Activated CD4-positive, alpha-beta T cell treated with anti-CD3 and anti-CD28 coated beads, Interleukin-2, amount 10 ng/mL, durations not matched to agents 24 days and 14 days (primary cell): Measurements from ENCODE around the gene ASB4. TPM values are rescaled to one million over a fixed set of nuclear protein-coding genes. Genes with fewer than 3 reads are reported as not detected.
"Not testable (repeated sequence)": the region's sequence is repeated elsewhere in the genome, so short reads cannot be mapped to it uniquely, and the experiment has no call there.

Experiments
- DNase-seq: peaks from one replicate; pipeline ENCODE4 v3.0.0; 2022
- H3K27ac Mint-ChIP-seq: one replicate; pipeline ENCODE4 v1.8.0; 2022; ENCODE audit warnings: mild to moderate bottlenecking, mixed read lengths
- H3K27me3 Mint-ChIP-seq: one replicate; pipeline ENCODE4 v1.8.0; 2022; ENCODE audit warnings: mixed read lengths
- H3K36me3 Mint-ChIP-seq: one replicate; pipeline ENCODE4 v1.8.0; 2022; ENCODE audit warnings: low read depth, mild to moderate bottlenecking, mixed read lengths
- H3K4me1 Mint-ChIP-seq: one replicate; pipeline ENCODE4 v1.8.0; 2021; ENCODE audit warnings: mixed read lengths
- H3K4me3 Mint-ChIP-seq: one replicate; pipeline ENCODE4 v1.8.0; 2022; ENCODE audit warnings: mild to moderate bottlenecking, moderate library complexity, mixed read lengths
- H3K9me3 Mint-ChIP-seq: one replicate; pipeline ENCODE4 v1.8.0; 2021; ENCODE audit warnings: mixed read lengths
- intact Hi-C: fragments of 100-400 bp; cut with micrococcal nuclease; formaldehyde crosslinking; loops from one replicate; pipeline ENCODE4 v1.15.1; 2023
- total RNA-seq: library from RNA; stranded (reverse); gene quantifications from 2 replicates; pipeline ENCODE4 v1.2.3, GENCODE V29; 2022

The ASB4 gene
- total RNA-seq: not detected in 2 replicates

- DNase-seq: peak; percentile 10
- H3K9me3 Mint-ChIP-seq: no peaks in the 10 kb centered on the region
- peaks cover 13% of the 10 kb centered on the region for H3K27me3 Mint-ChIP-seq
- no peak within 1 kb of the TSS for H3K27ac Mint-ChIP-seq
- no peak within 1 kb of the TSS for H3K4me3 Mint-ChIP-seq
- intact Hi-C loops: no loop called here
- H3K4me1 Mint-ChIP-seq: no peaks in the 10 kb centered on the region
- no peaks in the 10 kb centered on the region for H3K36me3 Mint-ChIP-seq
These were observed at the start of gene ASB4 for GRCh38 chr7:95485391-95486123. ASB4 (plus strand) TSS chr7:95485943; CDS start chr7:95485972, 29 bp downstream.

GRCh38 chr7:95436407-95436806 is 49.3 kb upstream of the ASB4 start:
- Mint-ChIP-seq H3K4me3 (no peak overlapping the region), H3K9me3 (no peaks in the 10 kb centered on the region), H3K4me1 (peaks cover 11% of the 10 kb centered on the region), H3K36me3 (no peaks in the 10 kb centered on the region), H3K27me3 (peaks cover 14% of the 10 kb centered on the region), H3K27ac (no peak overlapping the region)
- intact Hi-C loops: no loop called here
- DNase-seq: no peak

- no peak for DNase-seq
- H3K4me1 Mint-ChIP-seq: peaks cover 2% of the 10 kb centered on the region
- peaks cover 13% of the 10 kb centered on the region for H3K27me3 Mint-ChIP-seq
- H3K4me3 Mint-ChIP-seq: no peak overlapping the region
- H3K27ac Mint-ChIP-seq: no peak overlapping the region
- no peaks in the 10 kb centered on the region for H3K36me3 Mint-ChIP-seq
- H3K9me3 Mint-ChIP-seq: no peaks in the 10 kb centered on the region
- intact Hi-C loops: no loop called here
These were observed 45.2 kb upstream of the ASB4 start for GRCh38 chr7:95440394-95441038.

GRCh38 chr7:95441042-95441823 is 44.5 kb upstream of the ASB4 start:
- H3K27me3 Mint-ChIP-seq: peaks cover 11% of the 10 kb centered on the region
- no peaks in the 10 kb centered on the region for H3K36me3 Mint-ChIP-seq
- no peaks in the 10 kb centered on the region for H3K9me3 Mint-ChIP-seq
- DNase-seq: no peak
- no peak overlapping the region for H3K27ac Mint-ChIP-seq
- intact Hi-C loops: no loop called here
- no peaks in the 10 kb centered on the region for H3K4me1 Mint-ChIP-seq
- H3K4me3 Mint-ChIP-seq: no peak overlapping the region

GRCh38 chr7:95444796-95445195 is 40.9 kb upstream of the ASB4 start:
- H3K27me3 Mint-ChIP-seq: peaks cover 11% of the 10 kb centered on the region
- no peak overlapping the region for H3K27ac Mint-ChIP-seq
- intact Hi-C loops: no loop called here
- no peaks in the 10 kb centered on the region for H3K36me3 Mint-ChIP-seq
- no peak for DNase-seq
- H3K4me3 Mint-ChIP-seq: no peak overlapping the region
- no peaks in the 10 kb centered on the region for H3K9me3 Mint-ChIP-seq
- no peaks in the 10 kb centered on the region for H3K4me1 Mint-ChIP-seq

GRCh38 chr7:95446618-95447017 is 39.1 kb upstream of the ASB4 start:
- Mint-ChIP-seq H3K9me3 (no peaks in the 10 kb centered on the region), H3K4me3 (no peak overlapping the region), H3K27ac (no peak overlapping the region), H3K36me3 (no peaks in the 10 kb centered on the region), H3K27me3 (peaks cover 8% of the 10 kb centered on the region), H3K4me1 (no peaks in the 10 kb centered on the region)
- intact Hi-C loops: no loop called here
- DNase-seq: no peak

GRCh38 chr7:95454438-95455045 is 31.2 kb upstream of the ASB4 start:
- H3K9me3 Mint-ChIP-seq: peaks cover 5% of the 10 kb centered on the region

GRCh38 chr7:95457947-95458346 is 27.8 kb upstream of the ASB4 start:
- intact Hi-C loops: no loop called here
- Mint-ChIP-seq H3K36me3 (no peaks in the 10 kb centered on the region), H3K4me3 (no peak overlapping the region), H3K4me1 (no peaks in the 10 kb centered on the region), H3K9me3 (peaks cover 5% of the 10 kb centered on the region), H3K27me3 (peaks cover 3% of the 10 kb centered on the region), H3K27ac (no peak overlapping the region)
- DNase-seq: no peak

More at GRCh38 chr7:95454438-95455045, 31.2 kb upstream of the ASB4 start:
- no peak for DNase-seq
- Mint-ChIP-seq H3K4me1 (no peaks in the 10 kb centered on the region), H3K36me3 (no peaks in the 10 kb centered on the region), H3K4me3 (no peak overlapping the region), H3K27me3 (peaks cover 6% of the 10 kb centered on the region), H3K27ac (no peak overlapping the region)
- intact Hi-C loops: no loop called here

GRCh38 chr7:95460653-95461052 is 25.1 kb upstream of the ASB4 start:
- H3K27me3 Mint-ChIP-seq, H3K4me1 Mint-ChIP-seq, intact Hi-C loops, H3K4me3 Mint-ChIP-seq, DNase-seq, H3K9me3 Mint-ChIP-seq, H3K27ac Mint-ChIP-seq, H3K36me3 Mint-ChIP-seq: not testable (repeated sequence)

- no peaks in the 10 kb centered on the region for H3K27me3 Mint-ChIP-seq
- H3K27ac Mint-ChIP-seq: no peak overlapping the region
- intact Hi-C loops: no loop called here
- DNase-seq: no peak
- peaks cover 7% of the 10 kb centered on the region for H3K4me1 Mint-ChIP-seq
- no peak overlapping the region for H3K4me3 Mint-ChIP-seq
- H3K36me3 Mint-ChIP-seq: no peaks in the 10 kb centered on the region
- no peaks in the 10 kb centered on the region for H3K9me3 Mint-ChIP-seq
These were observed 17.7 kb upstream of the ASB4 start for GRCh38 chr7:95467912-95468607.

- Mint-ChIP-seq H3K36me3 (no peaks in the 10 kb centered on the region), H3K27ac (no peak overlapping the region), H3K4me1 (peaks cover 7% of the 10 kb centered on the region), H3K9me3 (no peaks in the 10 kb centered on the region), H3K27me3 (no peaks in the 10 kb centered on the region), H3K4me3 (no peak overlapping the region)
- intact Hi-C loops: no loop called here
- no peak for DNase-seq
These were observed 16.6 kb upstream of the ASB4 start for GRCh38 chr7:95469187-95469586.

GRCh38 chr7:95469848-95470247 is 15.9 kb upstream of the ASB4 start:
- intact Hi-C loops: loop anchor here (10.0 kb wide), 3 partner anchors 75 to 275 kb away; partner anchors contain the start of gene PON3
- DNase-seq: no peak
- H3K27me3 Mint-ChIP-seq: no peaks in the 10 kb centered on the region
- H3K9me3 Mint-ChIP-seq: no peaks in the 10 kb centered on the region
- H3K4me1 Mint-ChIP-seq: peaks cover 7% of the 10 kb centered on the region
- H3K27ac Mint-ChIP-seq: no peak overlapping the region
- no peak overlapping the region for H3K4me3 Mint-ChIP-seq
- H3K36me3 Mint-ChIP-seq: no peaks in the 10 kb centered on the region

- no peaks in the 10 kb centered on the region for H3K36me3 Mint-ChIP-seq
- no peaks in the 10 kb centered on the region for H3K9me3 Mint-ChIP-seq
- no peak overlapping the region for H3K4me3 Mint-ChIP-seq
- no peak for DNase-seq
- H3K27me3 Mint-ChIP-seq: no peaks in the 10 kb centered on the region
- H3K4me1 Mint-ChIP-seq: peaks cover 7% of the 10 kb centered on the region
- no peak overlapping the region for H3K27ac Mint-ChIP-seq
- intact Hi-C loops: loop anchor here (10.0 kb wide), 3 partner anchors 76 to 276 kb away; partner anchors contain the start of gene PON3
These were observed 15.3 kb upstream of the ASB4 start for GRCh38 chr7:95470452-95470851.
